Loucy (cell line): ENCODE measurements around the gene PLEKHM2.

Experiments used
- EZH2phosphoT487 ChIP-seq: fragments of 200-600 bp; IDR thresholded peaks from 2 replicates; pipeline ENCODE4 v1.6.1; 2018; ENCODE audit warnings: antibody characterized with exemption, mild to moderate bottlenecking, moderate library complexity, borderline replicate concordance
- TF ChIP-seq, protein P1 (sequence below): fragments of 200-600 bp; sonication (generic); conservative IDR thresholded peaks from 2 replicates; pipeline ENCODE4 v1.5.1; 2014; ENCODE audit warnings: mild to moderate bottlenecking, antibody characterized with exemption, low read length

DNA sequence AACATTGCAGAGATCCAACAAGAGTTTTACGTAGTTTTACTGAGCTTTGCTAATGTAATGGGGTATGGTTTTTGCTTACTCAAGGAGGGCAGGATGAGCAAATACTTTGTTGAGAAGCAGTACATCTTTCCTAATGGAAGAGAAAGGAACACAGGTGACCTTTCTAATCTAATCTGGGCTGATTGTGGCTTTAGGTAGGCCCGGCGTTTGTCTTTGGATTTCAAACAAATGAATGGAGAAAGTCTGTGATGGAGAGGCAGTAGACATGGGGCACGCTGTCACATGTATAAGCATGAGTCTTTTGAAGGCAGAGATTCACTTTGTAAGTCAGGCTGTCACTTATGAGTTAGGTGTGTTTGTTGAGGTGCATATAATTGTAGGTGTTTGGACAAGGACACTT lies 1.7 kb downstream of the PLEKHM2 start:
- TF ChIP-seq, protein P1, sequence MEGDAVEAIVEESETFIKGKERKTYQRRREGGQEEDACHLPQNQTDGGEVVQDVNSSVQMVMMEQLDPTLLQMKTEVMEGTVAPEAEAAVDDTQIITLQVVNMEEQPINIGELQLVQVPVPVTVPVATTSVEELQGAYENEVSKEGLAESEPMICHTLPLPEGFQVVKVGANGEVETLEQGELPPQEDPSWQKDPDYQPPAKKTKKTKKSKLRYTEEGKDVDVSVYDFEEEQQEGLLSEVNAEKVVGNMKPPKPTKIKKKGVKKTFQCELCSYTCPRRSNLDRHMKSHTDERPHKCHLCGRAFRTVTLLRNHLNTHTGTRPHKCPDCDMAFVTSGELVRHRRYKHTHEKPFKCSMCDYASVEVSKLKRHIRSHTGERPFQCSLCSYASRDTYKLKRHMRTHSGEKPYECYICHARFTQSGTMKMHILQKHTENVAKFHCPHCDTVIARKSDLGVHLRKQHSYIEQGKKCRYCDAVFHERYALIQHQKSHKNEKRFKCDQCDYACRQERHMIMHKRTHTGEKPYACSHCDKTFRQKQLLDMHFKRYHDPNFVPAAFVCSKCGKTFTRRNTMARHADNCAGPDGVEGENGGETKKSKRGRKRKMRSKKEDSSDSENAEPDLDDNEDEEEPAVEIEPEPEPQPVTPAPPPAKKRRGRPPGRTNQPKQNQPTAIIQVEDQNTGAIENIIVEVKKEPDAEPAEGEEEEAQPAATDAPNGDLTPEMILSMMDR: no peak
- TF ChIP-seq EZH2phosphoT487: no peak
